ENCODE data around the gene POU2AF3. TPM values are rescaled to one million over a fixed set of nuclear protein-coding genes. Genes with fewer than 3 reads are reported as not detected.

POU2AF3 gene
- total RNA-seq, 1 experiment from 2014 or later: not detected

DNA sequence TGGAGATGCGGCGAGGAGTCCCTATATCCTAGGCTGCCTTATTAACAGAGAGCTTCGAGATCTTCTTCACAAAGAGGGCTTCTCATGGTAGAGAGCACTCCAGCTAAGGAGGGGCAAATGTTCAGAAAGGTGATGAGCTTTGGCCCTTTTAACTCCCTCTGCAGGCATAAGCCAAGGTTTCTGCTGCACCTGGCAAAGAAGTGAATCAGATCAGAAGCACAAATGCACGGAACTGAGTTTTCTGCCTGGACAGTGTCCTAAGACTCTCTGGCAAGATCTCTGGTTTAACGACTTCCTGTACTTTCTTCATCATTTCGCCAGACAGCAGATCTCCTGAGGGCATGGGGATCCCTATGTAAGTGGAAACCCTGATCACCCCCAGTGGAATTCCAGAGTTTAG is 37.2 kb downstream of the POU2AF3 start (continued):
- TF ChIP-seq, protein P1, sequence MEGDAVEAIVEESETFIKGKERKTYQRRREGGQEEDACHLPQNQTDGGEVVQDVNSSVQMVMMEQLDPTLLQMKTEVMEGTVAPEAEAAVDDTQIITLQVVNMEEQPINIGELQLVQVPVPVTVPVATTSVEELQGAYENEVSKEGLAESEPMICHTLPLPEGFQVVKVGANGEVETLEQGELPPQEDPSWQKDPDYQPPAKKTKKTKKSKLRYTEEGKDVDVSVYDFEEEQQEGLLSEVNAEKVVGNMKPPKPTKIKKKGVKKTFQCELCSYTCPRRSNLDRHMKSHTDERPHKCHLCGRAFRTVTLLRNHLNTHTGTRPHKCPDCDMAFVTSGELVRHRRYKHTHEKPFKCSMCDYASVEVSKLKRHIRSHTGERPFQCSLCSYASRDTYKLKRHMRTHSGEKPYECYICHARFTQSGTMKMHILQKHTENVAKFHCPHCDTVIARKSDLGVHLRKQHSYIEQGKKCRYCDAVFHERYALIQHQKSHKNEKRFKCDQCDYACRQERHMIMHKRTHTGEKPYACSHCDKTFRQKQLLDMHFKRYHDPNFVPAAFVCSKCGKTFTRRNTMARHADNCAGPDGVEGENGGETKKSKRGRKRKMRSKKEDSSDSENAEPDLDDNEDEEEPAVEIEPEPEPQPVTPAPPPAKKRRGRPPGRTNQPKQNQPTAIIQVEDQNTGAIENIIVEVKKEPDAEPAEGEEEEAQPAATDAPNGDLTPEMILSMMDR (IDR thresholded peaks at IDR 0.05 in 2 of 3, conservative IDR thresholded peaks at IDR 0.05 in 1 of 3; ENCODE audit: borderline replicate concordance in 1 of 3, insufficient read depth in 1 of 3, low read depth in 2 of 3, low read length in 2 of 3): no peak

DNA sequence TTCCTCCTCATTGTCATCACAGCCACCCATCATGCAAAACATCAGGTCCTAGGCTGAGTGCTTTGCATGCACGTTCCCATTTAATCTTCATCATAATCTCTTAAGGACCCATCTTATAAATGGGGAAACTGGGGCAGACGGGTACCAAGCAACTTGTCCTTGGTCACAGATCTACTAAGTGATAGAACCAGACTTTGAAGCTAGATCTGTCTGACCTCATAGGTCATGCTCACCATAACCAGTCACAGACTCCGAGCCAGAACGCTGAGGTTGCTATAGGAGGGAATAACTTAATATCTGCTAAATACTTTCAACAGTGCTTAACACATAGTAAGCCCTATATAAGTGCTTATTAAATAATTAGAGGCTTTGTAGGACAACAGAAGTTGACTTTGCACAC is 37.7 kb downstream of the POU2AF3 start:
- Histone ChIP-seq H3K27me3 (ENCODE audit: insufficient read depth, low read length) (peaks cover 6% of the 10 kb centered on the region; the same call in 1 of the 2 replicates), H4K20me1 (ENCODE audit: insufficient read depth) (no peaks in the 10 kb centered on the region), H3K9me2 (ENCODE audit: insufficient read depth) (no peaks in the 10 kb centered on the region; the same call in 1 of the 2 replicates), H2AFZ (ENCODE audit: low read depth, low read length, poor library complexity, severe bottlenecking) (no peak overlapping the region), H3K27ac (ENCODE audit: low read depth, low read length) (no peak overlapping the region), H3K9ac (ENCODE audit: low read length) (no peak overlapping the region), H3K4me3 (replicated peaks in 1 of 2; ENCODE audit: low read depth in 1 of 2, low read length in 2 of 2) (no peak overlapping the region), H3K9me3 (ENCODE audit: control insufficient read depth in 1 of 2, insufficient read depth in 1 of 2, low read depth in 1 of 2, low read length in 2 of 2) (no peaks in the 10 kb centered on the region), H3K4me1 (ENCODE audit: control insufficient read depth in 1 of 2, insufficient read depth in 2 of 2, low read length in 2 of 2) (no peaks in the 10 kb centered on the region), H3K79me2 (ENCODE audit: insufficient read depth, low read length) (no peaks in the 10 kb centered on the region), H3K4me2 (ENCODE audit: low read length) (no peak overlapping the region), H3K36me3 (ENCODE audit: control insufficient read depth in 1 of 2, insufficient read depth in 2 of 2, low read length in 2 of 2) (no peaks in the 10 kb centered on the region)
- ATAC-seq: no peak
- intact Hi-C loops (cut with micrococcal nuclease): no loop called here
- ChIA-PET POLR2A (no interaction called here), CTCF (no interaction called here), RAD21 (ENCODE audit: low non-redundant PET in 1 of 2, low total read pairs in 2 of 2, uncharacterized antibody in 2 of 2, unreplicated experiment in 2 of 2) (no interaction called here)
- no peak for DNase-seq (ENCODE audit: low read depth, low spot score)
- BruUV-seq (replicated peaks): no TSS peak
- TF ChIP-seq, protein P2, sequence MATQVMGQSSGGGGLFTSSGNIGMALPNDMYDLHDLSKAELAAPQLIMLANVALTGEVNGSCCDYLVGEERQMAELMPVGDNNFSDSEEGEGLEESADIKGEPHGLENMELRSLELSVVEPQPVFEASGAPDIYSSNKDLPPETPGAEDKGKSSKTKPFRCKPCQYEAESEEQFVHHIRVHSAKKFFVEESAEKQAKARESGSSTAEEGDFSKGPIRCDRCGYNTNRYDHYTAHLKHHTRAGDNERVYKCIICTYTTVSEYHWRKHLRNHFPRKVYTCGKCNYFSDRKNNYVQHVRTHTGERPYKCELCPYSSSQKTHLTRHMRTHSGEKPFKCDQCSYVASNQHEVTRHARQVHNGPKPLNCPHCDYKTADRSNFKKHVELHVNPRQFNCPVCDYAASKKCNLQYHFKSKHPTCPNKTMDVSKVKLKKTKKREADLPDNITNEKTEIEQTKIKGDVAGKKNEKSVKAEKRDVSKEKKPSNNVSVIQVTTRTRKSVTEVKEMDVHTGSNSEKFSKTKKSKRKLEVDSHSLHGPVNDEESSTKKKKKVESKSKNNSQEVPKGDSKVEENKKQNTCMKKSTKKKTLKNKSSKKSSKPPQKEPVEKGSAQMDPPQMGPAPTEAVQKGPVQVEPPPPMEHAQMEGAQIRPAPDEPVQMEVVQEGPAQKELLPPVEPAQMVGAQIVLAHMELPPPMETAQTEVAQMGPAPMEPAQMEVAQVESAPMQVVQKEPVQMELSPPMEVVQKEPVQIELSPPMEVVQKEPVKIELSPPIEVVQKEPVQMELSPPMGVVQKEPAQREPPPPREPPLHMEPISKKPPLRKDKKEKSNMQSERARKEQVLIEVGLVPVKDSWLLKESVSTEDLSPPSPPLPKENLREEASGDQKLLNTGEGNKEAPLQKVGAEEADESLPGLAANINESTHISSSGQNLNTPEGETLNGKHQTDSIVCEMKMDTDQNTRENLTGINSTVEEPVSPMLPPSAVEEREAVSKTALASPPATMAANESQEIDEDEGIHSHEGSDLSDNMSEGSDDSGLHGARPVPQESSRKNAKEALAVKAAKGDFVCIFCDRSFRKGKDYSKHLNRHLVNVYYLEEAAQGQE (IDR thresholded peaks at IDR 0.05; ENCODE audit: low read depth): no peak
- TF ChIP-seq EGR1 (IDR thresholded peaks at IDR 0.05; ENCODE audit: low read depth) (no peak), SIN3A (IDR thresholded peaks at IDR 0.05; ENCODE audit: low read depth) (no peak), RAD21 (IDR thresholded peaks at IDR 0.05; ENCODE audit: low read depth) (no peak), MAX (IDR thresholded peaks at IDR 0.05) (no peak), ZFX (IDR thresholded peaks at IDR 0.05) (no peak), TCF7L2 (IDR thresholded peaks at IDR 0.05; ENCODE audit: borderline replicate concordance, extremely low read depth, insufficient read depth, insufficient read length) (no peak), ZNF274 (IDR thresholded peaks at IDR 0.05; ENCODE audit: low read depth, low read length) (no peak), POLR2AphosphoS5 (IDR thresholded peaks at IDR 0.05; ENCODE audit: low read depth, low read length) (no peak), SRF (IDR thresholded peaks at IDR 0.05; ENCODE audit: low read depth) (no peak), YY1 (IDR thresholded peaks at IDR 0.05; ENCODE audit: extremely low read depth, insufficient replicate concordance, low read depth, low read length) (no peak)
- TF ChIP-seq, protein P1 (IDR thresholded peaks at IDR 0.05 in 2 of 3, conservative IDR thresholded peaks at IDR 0.05 in 1 of 3; ENCODE audit: borderline replicate concordance in 1 of 3, insufficient read depth in 1 of 3, low read depth in 2 of 3, low read length in 2 of 3): no peak

Measured in HCT116 (cell line).